Activated naive CD8-positive, alpha-beta T cell treated with anti-CD3 and anti-CD28 coated beads, Interleukin-2, amount 50 U/mL, for 16 hours (primary cell): Measurements from ENCODE around the gene VTI1B.
"Not testable (repeated sequence)": the region's sequence is repeated elsewhere in the genome, so short reads cannot be mapped to it uniquely, and the experiment has no call there.

Experiments used
- DNase-seq: peaks from one replicate; pipeline ENCODE4 v3.0.0-alpha.2; 2020; ENCODE audit warnings: low read depth, low spot score

Gene VTI1B, protein sequence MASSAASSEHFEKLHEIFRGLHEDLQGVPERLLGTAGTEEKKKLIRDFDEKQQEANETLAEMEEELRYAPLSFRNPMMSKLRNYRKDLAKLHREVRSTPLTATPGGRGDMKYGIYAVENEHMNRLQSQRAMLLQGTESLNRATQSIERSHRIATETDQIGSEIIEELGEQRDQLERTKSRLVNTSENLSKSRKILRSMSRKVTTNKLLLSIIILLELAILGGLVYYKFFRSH

DNA sequence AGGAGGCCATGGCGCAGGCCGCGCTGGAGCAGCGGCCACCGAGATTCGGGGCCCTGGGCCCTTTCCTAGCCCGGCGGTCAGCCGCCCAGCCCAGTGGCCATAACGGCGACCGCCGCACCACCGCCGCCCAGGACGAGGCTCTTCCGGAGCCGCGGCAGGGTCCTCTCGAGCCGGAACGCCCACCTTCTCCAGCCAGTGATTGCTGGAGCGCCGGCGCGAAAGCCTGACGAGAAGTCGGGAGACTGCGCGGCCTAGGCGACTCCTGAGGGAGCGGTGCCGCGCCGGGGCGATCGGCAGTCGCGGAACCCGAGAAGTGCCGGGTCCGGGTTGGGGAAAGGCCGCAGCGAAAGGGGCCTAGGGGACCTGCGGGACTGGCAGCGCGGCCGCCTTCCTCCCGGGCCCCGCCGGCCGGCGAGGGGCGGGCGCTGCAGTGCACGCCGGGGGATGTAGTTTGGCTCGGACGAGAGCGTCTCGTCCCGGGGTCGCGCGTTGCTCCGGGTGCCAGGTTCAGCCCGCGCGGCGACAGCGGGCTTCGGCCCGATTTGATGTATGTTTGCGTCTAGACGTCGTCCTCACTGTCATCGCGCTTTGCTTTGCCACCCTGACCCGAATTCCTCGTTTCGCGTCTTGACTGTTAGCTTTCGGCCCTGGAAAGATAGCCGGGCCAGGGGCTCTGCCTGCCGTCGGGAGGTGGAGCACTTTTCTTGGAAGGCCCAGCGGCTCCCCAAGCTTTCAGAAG is at the start of gene VTI1B:
TSS of gene VTI1B (minus strand) at position 153 of the 739 bp plus-strand sequence. CDS start at position 10, 143 bp downstream.
- DNase-seq = peak; percentile 47

DNA sequence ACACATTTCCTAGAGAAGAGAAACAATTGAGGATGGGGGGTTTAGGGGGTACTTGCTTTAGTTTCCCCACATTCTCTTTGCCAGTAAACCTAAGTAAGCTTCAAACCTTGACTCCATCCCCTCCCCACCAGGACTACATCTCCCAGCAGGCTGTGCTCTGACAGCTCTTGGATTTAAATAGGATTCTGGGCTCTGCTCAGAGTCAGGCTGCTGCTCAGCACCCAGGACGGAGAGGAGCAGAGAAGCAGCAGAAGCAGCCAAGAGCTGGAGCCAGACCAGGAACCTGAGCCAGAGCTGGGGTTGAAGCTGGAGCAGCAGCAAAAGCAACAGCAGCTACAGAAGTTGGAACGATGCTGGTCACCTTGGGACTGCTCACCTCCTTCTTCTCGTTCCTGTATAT is 47.9 kb upstream of the VTI1B start:
- no peak for DNase-seq

DNA sequence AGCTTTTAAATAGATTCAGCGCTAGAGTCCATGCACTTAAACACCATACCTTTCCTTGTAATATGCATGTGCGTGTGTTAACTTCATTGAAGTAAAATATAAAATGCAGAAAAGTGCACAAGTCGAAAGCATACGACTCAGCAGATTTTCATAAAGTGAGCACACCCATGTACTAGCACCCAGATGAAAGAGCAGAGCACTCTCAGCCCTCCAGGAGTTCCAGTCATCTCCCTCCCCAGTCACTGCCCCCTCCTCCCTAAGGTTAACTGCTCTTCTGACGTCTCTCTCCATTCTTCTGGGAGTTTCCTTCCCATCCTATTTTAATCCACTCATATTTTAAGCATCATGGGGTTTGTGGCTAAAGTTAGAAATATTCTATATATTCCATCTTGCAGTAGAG is 47.4 kb upstream of the VTI1B start:
- no peak for DNase-seq

DNA sequence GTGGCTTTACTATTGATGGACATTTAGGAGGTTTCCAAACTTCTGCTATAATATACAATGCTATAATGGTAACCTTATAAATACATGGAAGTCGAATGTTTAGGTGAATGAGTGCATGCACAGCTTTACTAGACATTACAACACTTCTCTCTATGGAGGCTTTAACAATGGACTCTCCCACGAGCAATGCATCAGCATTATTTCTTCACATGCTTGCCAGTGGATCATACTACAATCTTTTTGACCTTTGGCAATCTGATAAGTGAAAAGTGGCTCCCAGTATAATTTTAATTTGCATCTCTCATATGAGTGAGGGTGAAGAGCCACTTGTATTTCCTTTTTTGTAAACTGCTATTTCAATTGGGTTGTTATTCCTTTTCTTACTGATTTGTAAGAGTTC is 45.4 kb upstream of the VTI1B start:
- no peak for DNase-seq

DNA sequence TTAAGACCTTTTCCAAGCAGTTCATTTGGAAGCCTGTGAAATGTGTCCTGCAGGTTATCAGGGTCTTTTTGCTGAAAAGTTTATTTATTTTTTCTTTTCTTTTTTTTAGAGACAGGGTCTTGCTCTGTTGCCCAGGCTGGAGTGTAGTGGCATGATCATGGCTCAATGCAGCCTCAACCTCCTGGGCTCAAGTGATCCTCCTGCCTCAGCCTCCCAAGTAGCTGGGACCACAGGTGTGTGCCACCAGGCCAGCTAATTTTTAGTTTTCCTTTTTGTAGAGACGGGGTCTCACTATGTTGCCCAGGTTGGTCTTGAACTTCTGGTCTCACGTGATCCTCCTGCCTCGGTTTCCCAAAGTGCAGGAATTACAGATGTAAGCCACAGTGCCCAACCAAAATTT is 45.0 kb upstream of the VTI1B start:
- not testable (repeated sequence) for DNase-seq

DNA sequence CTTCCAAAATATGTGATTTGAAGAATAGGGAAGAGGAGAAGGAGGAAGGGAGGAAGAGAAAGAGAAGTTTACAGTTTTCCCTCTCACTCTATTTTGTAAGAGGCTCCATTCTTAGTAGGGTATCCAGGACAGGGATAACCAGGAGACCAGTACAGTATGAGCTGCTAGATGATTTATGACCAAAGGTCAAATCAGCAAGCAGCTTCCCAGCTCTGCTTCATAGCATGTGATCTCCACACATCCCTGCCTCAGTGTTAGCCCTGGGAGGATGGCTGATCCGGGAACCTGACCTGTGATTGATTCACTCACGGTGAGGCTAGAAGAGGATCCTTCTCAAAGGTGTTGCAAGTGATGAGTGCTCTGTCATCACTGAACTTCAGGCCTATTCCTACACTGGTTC is 43.8 kb upstream of the VTI1B start:
- DNase-seq = no peak

DNA sequence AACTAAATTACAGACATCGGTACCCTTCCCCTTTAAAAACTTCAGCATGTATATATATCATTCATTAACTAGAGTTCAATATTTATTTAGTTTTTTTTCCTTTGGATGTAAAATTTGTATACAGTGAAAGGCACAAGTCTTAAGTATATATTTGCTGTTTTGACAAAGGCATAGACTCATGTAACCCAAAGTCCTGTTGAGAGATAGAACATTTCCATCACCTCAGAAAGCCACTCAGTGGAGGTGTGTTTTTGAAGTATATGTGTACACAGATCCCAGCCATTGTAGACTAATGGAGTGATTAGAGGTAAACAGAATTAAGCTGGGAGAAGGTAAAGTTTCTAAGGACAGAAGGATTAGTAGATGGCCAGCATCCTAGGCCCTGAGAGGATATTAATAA is 42.6 kb upstream of the VTI1B start:
- no peak for DNase-seq

DNA sequence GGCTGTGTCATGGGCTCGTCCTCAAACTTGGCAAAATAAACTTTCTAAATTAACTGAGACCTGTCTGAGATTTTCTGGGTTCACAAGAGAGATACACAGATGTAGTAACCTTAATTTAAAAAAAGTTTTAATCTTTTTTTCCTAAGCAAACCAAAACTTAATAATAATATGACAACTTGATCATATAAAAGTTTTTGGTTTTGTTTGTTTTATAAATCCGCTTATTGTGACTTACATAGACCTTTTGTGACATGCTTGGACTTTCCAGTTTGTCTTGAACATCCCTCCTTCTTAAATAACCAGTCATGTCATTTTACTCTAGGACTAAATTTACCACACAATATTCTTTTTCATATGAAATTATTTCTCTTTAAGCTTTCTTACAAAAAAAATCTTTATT is 35.8 kb upstream of the VTI1B start:
- no peak for DNase-seq

DNA sequence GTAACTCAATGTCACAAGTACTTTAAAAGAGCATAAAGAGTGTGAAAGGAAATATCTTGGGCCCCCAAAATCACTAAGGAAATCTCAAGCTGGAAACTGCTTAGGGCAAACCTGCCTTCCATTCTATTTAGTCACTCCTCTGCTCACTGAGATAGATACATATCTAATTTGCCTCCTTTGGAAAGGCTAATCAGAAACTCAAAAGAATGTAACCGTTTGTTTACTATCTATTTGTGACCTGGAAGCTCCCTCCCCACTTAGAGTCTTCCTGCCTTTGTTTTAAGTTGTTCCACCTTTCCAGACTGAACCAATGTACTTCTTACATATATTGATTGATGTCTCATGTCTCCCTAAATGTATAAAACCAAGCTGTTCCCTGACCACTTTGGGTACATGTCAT is 35.4 kb upstream of the VTI1B start:
- DNase-seq = not testable (repeated sequence)

DNA sequence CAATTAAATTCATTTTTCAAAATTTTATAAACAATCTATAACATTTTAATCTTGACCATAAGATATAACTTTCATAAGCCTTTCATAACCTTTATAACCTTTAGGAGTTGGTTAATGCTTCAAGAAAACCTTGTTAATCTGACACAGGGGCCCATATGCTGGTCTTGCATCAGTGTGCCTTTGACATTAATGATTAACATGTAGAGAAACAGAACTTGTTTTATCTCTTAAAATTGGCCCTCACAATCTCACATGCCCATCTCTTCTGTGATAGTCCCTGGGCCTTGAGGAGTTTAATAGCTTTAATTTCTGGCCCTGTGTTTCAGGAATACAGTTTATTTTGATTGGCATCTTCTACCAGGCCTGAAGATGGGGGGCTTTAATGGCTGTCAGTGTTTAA is 34.9 kb upstream of the VTI1B start:
- not testable (repeated sequence) for DNase-seq

DNA sequence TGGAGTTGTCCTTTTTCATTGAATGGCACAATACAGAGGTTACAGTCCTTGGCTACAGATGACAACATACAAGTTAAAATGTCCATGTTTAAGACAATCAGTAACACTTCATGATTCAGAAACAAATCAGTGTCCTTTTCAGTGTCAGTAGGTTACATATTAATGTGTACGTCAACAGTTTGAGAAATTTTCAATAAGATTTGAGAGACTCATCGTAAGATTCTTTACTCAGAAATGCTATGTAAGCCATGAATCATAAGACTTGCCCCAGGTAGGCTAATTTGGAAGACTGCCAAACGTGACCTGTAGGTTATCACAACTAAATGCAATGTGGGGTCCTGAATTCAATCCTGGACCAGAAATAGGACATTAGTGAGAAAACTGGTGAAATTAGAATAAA is 30.8 kb upstream of the VTI1B start:
- no peak for DNase-seq

DNA sequence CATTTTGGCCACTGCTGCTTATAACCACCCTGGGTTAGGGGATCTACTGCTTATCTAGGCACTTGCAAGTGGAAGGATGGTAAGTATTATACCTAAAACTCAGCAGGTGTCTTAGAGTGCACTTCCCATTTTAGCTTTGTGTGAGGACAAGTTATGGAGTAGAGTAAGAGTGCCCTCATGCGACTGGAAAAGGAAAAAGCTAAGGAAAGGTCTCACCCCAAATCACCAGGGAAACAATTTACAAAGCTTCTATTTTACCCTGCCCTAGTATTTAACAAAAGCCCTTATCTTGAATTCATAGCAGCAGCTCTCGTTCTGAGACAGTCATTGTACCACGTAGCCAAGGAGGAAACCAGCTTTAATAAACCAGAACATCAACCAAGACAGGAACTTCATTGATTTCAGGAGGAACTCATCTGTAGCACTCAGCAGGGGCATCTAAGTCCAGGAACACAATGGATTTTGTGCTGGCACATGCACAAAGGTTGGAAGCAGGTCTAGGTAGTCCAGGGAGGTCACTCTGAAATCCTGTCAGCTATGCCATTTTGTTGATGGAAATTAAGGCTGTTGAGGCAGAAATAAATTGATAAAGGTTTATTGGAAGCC is 30.2 kb upstream of the VTI1B start:
- no peak for DNase-seq

DNA sequence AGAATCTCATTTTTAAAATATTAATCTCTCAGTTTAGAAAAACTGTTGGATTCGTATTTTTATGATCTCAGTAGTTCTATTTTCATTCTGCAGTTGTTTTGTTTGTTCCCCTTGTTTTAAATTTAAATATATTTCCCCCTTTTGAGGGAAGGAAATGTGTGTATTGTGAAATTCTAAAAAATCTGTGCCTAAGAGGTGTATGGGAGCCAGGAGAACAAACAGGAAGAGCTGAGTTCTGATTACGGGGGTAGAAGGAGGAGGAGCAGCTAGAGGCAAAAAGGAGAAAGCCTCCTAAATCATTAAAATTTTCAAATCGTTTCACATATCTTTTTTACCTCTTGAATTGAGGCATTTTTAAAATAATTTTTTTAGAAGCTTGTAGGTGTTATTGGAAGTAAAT is 29.6 kb upstream of the VTI1B start:
- DNase-seq = no peak

DNA sequence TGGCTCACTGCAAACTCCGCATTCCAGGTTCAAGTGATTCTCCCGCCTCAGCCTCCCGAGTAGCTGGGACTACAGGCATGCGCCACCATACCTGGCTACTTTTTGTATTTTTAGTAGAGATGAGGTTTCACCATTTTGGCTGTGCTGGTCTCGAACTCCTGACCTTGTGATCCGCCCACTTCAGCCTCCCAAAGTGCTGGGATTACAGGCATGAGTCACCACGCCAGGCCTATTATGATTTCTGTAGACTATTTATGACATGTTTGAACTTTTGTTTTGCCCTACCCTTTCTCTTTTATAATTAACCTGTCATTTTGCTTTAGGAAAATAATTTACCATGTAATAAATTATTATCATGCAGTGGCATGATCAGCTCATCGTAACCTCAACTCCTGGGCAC is 27.1 kb upstream of the VTI1B start, which contains the start of gene RDH12:
TSS of gene RDH12 (plus strand) at position 395 of the 400 bp plus-strand sequence. CDS start 20,757 bp downstream, outside the sequence.
- DNase-seq = not testable (repeated sequence)

DNA sequence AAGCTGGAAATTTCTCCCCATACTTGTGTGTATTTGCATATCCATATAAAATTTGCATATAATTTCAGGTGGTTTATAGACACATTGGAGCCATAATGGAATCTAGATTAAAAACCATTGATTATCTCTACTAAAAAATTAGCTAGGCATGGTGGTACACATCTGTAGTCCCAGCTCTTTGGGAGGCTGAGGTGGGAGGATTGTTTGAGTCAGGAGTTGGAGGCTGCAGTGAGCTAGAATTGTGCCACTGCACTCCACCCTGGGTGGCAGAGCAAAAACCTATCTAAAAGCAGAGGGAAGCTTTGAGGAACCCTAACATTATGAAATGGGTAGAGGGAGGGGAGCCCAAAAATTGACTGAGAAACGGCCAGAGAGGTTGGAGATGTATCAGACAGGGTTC is 23.7 kb upstream of the VTI1B start:
- no peak for DNase-seq

DNA sequence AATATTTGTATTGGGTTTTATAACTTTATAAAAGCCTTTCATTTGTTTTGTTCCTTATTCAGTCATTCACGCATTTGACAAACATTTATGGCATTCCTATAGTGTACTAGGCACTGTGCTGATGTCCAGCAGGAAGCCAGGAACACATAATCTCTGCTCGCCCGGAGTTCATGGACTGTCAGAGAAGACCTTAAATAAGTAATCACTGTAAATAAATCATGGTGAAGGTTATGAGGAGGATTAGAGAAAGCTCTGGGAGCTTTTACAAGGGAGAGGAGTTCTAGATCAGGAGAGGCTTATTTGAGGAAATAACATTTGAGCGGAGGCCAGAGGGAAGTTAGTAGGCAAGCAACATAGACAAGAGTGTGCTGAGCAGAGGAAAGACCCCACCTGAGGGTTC is 22.6 kb upstream of the VTI1B start:
- DNase-seq = no peak

DNA sequence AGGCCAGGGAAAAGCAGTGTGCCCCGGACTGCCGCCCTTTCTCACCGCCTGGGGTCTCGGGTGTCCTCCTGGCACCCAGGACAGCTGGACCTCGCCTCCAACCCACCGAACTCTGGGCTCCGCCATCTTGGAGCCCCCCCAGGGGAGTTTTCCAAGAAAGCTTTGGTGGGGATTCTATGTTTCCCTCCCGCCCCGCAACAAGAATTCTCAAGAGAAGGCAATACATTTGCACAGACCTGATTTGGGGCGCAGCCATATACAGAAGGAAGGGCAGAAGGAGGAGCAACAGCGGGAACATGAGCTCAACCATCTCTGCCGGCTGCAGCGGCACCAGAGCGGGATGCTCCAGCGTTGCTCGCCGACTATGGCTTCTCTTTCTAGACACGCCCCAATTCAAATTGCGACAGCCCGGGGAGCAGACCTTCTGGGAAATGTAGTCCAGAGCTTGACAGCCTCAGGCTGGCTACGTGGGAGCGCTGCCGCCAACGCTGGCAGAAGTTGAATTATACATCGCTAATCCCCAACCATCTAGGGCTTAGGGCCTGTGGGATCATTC is 21.0 kb upstream of the VTI1B start, which contains the start of gene RDH11:
TSS of gene RDH11 (minus strand) at position 371 of the 556 bp plus-strand sequence. CDS start at position 310, 61 bp downstream.
- DNase-seq = peak; percentile 49

DNA sequence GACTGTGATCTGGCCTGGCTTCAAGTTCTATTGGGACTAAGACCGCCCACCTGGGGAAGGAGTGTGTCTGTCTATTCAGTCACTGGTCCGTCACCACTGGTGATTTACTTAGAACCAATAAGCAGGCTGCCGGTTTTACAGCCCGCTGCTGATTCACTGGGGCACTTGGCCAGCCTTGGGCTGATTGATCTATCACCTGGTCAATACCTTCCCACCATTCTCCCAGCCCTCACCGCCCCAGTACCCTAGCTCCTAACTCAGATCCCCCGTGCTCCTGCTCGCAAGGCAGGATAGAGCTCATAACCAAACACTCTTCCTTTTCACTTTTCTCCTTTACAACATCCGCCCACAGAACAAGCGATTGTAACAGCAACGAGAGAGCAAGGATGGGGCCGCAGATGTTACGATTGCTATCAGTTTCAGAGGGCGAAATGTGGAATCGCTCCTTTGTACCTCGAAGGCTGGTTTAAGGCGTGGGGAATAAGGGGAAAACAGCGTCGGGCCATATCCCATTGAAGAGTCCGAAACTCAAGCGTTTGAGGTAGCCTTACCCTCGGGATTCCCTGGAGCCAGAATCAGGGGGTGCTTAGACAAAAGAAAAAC is 20.5 kb upstream of the VTI1B start:
- peak; percentile 23 for DNase-seq

DNA sequence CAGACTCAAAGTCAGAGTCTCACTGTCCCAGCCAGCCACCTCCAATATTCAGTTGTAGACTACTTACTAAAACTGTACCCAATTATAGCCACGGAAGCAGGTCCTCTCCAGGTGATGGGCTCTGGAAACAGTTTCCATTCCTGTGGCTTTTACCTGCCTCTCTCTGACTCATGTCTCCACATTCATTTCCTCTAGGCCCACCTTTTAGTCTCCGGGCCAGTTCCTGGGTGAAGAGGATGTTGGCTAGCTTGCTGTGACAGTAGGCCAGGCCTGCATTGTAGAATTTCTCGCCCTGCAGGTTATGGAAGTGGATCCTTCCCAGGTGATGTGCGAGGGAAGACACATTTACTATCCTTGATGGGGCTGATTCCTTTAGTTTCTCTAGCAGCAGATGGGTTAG is 15.6 kb upstream of the VTI1B start:
- DNase-seq = no peak

DNA sequence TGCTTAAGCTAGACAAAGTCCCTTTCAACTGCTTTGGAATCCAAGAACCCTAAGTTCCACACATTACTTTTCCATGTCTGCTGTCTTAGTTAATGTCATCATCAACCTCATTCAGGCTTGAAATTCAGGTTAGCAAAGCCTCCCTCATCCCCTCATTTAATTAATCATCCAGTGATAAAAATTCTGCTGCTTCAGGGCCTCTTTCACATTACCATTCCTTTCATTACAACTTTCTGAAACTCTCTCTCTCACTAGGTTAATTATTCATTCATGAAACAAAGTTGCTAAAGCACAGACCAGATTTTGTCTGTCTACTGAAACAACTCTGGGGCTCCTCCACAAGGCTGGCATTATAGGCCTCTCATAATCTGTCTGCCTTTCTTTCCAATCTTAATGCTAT is 9.4 kb upstream of the VTI1B start:
- no peak for DNase-seq

DNA sequence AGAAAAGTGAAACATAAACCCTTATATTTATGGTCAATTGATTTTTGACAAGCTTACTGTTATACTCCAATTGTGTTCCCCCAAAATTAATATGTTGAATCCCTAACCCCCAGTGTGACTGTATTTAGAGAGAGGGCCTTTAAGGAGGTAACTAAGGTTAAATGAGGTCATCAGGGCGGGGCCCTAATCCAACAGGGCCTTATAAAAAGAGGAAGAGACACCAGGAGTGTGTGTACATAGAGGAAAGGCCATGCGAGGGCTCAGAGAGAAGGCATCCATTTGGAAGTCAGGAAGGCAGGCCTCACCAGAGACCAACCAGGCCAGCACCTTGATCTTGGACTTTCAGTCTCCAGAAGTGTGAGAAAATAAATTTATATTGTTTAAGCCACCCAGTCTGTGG is 6.5 kb upstream of the VTI1B start:
- DNase-seq = no peak

DNA sequence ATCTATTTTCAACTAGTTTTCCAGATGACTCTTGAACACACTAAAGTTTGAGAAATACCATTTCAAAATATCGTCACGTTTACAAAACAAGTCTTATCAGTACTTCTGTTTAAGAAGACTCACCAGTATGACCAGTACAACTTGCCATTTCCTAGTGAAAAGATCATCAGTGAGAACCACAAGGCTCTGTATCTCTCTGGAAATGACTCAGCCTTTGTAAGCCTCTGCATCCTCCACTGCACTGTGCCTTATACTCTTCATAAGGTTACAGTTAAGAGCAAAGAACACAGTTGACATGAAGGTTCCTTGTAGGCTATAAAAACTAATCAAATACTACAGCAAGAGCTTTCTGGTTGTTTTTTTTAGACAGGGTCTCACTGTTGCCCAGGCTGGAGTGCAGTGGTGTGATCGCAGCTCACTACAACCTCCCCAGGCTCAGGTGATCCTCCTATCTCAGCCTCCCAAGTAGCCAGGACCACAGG is 5.7 kb upstream of the VTI1B start:
- DNase-seq = no peak
